HG02623 (cell line): Measurements from ENCODE around the gene GHRL.

Experiments
- ATAC-seq: cut with Tn5 transposase; IDR thresholded peaks from one replicate; pipeline ENCODE4 v1.9.1; 2021; ENCODE audit warnings: moderate library complexity; ENCODE audit not compliant: unreplicated experiment

GHRL gene, protein sequence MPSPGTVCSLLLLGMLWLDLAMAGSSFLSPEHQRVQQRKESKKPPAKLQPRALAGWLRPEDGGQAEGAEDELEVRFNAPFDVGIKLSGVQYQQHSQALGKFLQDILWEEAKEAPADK

DNA sequence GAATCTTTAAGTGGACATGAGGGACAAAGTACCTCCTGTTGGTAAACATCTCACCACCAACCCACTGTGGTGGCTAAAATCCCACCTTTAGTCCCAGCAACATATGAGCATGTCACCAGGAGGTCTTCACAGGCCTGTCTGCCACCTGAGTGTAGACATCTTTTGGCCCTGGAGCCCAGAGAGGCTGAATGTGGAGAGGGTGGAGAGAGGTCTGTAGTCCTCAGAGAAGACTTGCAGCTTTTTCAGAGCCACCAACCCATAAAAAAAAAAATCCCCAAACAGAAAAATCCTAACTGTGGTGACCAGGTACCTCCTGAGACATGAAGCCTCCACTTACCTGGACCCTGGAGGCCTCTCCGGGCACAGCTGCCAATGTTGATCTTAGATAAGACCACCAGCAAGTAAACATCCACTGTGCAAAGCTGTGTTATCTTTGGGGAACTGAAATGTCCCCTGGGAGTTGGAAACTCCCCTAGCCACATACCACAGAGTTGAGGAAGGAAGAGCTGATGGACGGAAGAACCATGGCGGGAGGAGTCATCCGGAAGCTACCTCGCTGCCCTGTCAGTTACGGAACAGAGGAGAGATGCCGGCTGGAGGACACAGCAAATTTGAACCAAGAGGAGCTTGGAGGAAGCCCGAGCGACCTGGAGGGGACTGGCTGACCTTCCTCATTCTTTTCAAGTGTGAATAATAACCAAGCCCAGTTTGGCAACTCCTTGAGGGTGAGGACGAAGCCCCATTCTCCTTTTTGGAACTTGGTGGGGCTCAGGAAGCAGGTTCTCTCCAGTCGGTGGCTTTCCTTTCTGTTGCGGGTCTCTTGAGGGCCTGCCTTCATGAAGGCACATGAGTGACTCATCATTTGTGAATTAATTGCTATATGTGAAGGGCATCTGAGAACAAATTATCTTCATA, at the start of gene GHRL:
GHRL (minus strand) TSS at position 443 of the 915 bp plus-strand sequence. CDS start 2,767 bp downstream, outside the sequence.
- ATAC-seq: no peak

DNA sequence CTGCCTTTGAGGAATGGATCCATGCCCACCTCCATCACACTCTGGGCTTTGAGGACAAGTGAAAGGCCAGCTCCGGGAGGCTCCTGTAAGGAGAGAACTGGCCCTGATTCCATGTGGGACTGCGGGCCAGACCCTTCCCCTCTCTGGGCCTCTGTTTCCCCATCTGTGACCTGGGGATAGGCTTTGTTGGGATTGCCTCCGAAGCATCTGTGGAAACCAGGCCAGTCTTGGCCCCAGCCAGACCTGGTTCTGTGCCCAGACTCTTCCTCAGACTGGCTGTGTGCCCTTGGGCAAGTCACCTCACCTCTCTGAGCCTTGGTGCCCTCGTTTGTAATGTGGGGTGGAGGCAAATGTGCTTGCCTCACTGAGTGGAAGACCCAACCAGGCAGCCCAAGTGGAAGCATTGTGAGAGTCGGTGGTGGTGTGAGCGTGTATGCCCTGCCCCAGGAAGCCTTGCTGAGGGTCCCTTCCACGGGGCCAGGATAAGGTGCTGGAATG, 49.2 kb upstream of the GHRL start:
- no peak for ATAC-seq

DNA sequence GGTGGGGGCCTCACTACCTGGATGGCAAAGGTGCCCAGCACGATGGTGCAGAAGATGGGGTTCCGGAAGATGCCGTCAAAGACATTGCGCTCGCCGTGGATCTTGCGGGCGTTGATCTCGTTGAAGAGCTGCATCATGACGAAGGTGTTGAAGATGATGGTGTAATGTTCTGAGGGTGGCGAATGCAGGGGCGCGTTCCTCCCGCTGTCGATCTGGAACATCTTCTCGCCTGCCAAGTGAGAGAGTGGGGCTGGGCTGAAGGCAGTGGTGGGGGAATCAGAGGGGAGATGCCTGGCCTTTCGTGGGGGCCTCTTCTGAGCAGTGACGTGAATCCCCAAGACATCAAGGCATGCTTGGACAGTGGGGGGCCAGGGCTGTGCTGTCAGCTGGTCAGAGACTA, 47.7 kb upstream of the GHRL start:
- no peak for ATAC-seq

DNA sequence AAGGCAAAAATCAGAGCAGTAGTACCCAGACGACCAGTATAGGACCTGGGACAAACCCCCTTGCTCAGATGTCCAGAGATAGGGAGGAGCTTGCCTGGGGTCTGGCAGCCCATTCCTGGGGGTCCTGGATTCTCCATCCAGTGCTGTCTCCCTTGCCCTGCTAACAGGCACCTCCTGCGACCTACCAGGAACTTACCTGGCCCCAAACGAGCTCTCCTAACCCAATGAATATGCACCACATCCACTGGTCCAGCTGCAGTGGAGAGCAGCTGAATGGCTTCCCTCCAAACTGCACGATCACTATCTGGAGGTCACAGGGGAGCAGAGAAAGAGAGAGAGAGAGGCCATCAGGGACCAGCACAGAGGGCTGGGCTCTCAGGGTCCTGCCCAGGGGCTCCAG, 47.3 kb upstream of the GHRL start:
- no peak for ATAC-seq

DNA sequence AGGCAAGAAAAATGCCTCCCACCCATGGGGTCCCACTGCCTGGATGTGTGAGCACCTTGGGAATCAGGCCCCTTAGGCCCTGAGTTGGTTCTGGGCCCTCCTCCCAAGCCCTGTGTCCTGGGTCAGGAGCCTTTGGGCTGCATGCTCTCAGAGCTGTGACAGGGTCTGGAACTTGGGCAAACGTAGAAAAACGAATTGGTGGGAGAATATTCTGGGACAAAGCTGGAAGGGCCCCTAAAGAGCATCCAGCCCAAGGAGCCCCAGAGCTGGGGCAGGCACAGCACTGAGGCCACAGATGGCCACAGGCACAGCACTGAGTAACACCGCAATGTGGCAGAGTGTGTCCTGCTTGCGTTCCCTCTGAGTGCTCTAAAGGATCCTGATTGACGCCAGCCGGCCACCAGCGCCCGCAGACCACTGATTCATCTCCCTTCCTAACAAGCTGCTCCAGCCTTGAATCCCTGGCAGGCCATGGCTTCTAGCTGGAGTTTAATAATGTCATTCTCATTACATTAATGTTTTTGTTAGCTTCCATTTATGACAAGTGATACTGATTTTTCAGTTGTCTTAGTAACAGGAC, 46.7 kb upstream of the GHRL start:
- no peak for ATAC-seq

DNA sequence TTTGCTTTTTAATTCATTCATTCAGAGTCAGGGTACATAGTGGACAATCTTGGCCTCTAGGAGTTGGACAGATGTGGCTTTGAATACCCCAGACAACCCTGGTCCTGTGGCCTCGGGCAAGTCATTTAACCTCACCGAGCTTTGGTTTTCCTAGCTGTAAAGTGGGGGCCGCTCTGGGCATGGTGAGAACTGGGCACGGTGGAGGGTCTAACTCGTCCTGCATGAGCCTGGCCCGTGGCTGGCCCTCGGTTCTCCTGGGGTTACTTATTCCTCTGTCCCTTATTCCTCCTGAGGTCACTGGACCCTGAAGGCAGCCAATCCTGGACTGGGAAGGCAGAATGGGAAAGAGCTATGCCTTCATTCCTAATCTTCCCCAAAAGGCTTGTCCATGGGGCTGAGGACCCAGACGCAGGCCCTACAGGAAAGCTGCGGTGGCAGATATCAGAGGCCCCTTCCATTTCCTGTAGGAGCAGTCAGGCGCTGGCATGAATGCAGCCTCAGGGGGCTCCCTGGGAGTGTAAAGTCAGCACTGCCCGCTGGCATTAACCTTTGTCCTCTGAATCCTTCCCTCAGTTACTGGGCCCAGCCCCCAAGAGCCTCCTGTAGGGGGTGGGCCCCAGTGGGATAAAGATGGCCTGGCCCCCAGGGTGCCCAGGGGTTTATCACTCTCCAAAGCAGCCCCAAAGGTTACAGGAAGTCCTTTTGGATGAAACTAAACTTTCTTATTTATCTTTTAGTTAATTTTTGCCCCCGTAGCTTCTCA, 46.0 kb upstream of the GHRL start:
- ATAC-seq: no peak

DNA sequence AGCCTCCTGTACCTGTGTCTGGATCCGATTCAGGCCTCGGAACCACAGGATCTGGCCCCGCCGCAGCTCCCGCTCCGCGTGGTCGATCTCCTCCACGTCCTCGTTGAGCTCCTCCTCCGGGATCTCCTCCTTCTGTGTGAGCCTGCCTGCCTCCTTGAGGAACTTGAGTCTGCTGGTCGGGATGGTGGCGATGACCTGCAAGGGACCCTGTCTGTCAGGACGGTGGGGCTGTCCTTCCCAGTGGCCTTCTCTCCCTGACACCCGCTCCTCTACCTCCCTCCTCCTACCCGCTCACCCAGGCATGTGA, 45.4 kb upstream of the GHRL start:
- ATAC-seq: no peak

DNA sequence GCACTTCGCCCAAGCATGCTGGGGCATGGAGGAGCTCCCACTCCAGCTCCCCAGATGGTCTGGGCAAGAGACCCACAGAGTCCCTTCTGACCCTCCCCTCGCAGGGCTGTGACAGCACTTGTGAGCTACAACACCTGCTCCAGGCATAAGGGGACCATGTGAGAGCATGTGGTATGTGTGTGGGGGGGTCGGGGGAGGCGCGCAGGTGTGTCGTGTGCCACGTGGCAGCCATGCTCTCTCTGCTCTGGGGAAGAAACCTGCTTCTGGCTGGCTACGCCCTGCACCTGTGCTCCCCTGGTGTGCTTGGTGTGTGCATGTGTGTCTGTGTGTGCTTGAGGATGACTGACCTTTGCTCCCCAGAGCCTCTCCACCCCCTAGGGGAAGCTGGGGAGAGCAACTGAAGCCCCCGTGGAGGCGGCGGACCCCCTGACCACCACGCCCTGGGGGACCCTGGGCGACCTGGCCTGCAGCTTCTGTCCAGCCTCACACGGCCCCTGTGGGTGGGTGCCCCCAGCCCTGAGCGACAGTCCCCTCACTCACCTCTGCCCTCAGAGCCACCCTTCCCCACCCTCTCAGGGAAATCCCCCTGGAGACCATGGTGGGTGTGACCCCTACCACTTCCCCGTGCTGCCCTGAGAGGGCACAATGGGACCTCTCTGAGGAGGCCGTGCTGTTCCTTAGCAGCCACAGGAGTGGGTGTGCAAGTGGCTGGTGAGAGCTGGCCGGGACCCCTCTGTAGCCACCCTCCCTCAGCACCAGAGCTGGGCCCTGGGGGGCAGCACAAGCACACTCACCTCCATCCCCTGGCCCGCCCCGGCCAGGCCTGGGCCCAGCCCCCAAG, 44.8 kb upstream of the GHRL start:
- ATAC-seq: no peak

DNA sequence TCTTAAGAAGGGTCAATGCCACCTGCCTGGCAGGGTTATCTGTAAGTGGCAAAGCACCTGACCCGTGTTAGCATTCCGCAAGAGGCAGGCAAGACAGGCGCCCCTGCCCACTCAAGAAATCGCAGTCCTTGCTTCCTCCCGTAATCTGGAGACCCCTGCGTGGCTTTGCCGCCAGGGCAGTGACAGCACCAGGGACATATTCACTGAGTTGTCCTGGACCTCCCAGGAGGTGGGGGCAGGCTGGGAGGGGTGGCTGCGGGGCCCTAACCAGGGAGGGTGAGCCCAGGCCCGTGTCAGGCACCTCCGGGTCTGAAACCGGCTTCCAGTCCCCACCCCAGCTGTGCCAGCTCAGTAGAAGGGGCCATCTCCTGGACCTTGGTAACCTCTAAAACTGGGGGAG, 44.0 kb upstream of the GHRL start:
- ATAC-seq: no peak

DNA sequence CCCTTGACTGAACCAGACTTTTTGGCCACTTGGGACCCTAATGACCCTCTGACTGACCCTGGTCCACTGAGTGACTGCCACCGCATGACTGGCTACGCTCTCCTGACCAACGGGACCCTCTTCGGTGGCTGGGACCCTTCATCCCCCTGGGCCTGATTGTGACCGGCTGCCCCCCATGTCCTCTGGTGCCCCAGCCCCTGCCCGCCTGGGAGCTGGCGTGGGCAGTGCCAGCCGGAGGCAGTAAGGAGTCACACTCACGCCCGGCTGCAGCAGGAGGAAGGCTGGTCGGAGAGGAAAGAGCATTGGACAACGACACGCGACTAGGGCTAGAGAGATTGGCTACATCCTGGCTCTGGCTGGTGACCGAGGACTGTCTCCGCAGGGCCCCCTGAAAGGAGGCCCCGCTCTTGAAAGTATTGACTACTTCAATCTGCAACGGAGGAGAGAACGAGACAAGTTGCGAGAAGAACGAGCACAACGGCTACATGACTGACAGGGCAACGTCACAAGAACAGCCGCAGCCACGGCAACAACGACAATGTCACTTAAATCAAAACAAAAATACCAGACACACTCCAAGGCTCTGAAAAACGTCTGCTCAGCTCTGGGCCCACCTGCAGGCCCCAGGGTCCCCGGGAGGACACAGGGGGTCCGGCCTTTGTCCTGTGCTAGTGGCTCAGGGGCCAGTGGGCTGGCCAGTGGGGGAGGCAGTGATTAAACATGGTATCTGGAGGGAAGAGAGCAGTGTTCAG, 43.3 kb upstream of the GHRL start:
- ATAC-seq: no peak

DNA sequence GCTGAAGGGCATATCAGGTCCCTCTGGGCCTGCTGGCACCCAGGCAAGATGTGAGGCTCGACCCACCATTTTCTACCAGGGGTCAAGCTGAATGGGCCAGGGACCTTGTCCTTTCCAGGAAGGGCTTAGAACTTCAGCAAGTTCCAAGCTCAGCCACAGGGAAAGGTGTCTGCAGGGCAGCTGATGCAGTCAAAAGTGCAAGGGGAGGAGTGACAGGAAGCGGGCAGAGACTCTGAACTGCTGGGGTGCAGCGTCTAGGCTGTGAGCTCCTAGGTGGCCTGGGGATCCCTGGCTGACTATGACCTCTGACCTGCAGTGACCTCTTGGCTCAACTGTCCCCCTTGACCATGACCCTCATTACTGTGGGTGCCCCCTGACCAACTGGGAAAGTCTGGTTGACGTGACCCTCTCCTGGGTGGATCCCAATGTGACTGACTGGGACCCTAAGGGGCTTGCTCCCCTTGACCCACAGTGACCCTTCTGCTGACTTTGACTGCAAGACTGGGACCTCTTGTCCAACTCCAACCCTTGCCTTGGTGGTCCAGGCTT, 42.5 kb upstream of the GHRL start:
- ATAC-seq: no peak

DNA sequence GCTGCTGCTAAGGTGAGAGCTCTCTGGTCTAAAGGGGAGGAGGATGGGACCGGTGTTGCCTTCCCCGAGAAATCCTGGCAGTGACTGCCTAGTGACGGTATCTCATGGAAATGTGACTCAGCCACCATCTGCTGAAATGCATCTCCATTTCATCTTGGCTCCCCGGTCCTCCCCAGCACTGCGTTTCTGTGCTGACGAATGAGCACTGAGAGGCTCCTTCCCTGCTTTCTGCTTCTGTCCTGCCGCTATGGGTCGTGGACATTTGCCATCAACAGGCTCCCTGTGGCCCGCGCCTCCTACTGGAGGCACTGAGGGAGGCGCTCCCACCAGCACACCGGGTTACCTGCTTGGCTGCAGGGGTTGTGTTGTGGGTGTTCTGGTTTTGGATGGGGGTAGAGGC, 41.7 kb upstream of the GHRL start:
- no peak for ATAC-seq

DNA sequence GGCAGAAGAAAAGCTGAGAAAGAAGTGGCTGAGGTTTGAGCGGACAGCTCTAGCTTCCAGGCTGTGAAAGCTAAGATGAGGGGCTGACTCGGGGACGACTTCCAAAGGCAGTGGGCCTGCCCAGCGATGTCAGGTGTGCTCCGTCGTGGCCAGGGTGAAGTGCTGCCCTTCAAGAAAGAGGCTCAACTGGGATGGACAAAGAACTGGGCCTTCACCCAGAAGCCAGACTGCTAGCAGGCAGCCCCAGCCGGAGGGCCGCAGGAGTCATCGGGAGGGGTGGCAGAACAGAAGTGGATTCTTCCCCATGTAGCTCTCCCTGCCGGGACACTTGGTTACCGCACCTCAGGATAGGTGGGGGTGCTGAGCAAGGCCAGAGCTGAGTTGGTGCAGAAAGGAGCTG, 41.3 kb upstream of the GHRL start:
- ATAC-seq: no peak

DNA sequence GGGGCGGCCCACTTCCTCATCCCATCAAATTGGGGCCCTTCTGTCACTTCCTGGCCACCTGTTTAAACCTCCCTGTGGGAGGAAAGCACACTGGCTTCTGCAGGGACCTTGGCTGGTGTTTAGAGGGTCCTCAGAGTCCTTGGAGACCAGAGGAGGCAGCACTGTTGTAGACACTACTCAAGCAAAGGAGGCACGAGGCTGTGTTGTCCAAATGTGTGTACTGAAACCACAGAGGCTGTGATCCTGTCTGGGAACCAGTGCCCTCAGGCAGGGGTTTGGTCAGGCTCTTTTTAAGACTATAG, 40.6 kb upstream of the GHRL start:
- ATAC-seq: no peak

DNA sequence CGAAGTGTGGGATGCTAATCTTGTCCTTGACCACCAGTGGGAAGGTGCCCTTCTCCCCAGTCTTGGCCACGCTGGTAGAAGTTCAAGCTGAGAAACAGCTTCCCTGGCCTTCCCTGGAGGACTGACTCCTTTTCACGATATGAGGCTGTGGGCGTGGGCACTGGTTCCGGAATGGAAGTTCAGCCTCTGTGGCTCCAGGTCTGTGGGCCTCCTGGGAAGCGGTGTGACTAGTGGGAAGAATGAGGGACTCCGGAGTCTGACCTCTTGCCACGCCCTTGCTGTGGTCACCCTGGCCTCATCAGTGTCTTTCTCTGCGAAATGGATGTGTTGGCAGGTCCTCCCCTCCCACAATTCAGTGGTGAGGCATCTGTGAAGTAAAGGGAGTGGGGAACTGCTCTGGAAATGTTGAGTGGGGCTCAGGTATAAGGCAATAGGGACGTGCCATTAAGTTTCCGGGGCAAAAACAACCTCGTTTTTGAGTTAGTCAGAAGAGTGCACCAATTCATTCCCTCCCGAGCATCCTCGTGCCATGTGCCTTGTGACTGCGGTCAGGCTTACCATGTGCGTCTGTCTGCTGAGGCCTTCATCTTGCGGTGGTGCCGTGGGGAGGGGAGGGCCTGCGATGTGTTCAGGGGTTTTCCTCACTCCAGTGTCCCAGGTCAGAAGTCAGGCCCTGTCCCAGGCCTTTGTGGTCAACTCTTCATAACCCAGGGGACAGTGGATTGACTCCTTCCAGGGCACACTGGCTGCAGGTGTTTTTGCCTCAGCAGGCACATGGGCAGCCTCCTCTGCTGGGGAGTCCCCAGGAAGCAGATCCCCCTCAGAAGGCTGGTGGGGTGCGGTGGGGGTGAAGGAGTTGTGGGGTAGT, 40.0 kb upstream of the GHRL start:
- no peak for ATAC-seq

DNA sequence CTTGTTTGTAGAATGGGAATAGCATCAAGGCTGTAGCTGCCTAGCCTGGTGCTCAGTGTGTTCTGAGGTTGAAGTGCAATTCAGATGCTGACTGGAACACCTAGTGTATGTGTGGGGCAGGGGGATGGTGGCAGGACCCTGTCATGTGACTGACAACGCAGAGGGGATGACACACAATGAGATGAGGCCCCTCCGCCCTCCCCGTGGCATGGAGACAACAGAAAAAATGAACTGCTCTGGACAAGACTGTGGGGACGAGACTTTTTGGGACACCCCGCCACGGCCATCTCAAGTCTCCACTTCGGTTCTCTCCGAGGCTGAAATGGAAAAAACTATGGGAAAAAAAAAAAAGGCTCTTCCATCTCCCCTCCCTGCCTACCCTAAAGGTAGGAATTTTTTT, 38.6 kb upstream of the GHRL start:
- no peak for ATAC-seq

DNA sequence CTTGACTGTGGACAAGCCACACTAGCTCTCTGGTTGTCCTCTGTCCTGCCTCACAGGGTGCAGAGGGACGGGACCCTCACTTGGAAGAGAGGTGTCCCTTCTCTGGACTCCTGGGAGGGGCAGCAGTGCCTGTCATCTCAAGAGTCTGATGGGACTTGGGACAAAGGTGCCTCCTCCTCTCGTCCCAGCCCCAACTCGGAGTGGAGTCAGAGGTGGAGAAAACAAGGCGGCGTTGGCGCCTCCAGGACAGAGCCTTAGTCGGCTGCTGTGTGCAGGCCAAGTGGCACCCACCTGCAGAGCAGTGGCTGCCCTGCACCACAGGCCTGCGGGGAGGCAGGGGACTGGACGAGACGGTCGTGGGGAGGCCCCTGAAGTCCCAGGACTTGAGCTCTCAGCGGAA, 37.6 kb upstream of the GHRL start:
- no peak for ATAC-seq

DNA sequence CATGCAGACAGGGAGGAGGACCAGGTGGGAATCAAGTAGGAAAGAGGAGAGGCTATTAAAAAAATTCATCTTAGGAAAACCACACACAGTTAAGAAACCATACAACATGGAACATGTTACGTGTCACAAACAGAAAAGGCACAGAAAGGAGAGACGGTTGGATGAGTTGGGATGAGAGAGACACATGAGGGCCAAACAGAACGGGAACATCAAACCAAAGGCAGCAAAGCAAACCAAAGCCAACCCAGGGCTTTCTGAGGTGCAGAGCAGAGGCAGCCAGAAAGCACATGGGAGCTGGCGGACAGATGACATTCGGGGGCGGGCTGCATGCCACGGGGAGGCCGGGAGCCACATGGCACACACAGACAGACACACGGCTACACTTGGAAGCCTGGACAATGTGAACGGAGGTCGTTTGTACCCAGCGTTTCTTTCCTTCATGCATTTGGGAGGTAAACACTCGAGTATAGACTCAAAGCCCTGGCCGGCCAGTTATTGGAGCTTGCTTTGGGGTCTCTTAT, 36.8 kb upstream of the GHRL start:
- no peak for ATAC-seq
